ENCODE data around the gene SHISA6. TPM values are rescaled to one million over a fixed set of nuclear protein-coding genes. Genes with fewer than 3 reads are reported as not detected.

Gene SHISA6
- total RNA-seq, 2 experiments from 2014 or later, result not detected

DNA sequence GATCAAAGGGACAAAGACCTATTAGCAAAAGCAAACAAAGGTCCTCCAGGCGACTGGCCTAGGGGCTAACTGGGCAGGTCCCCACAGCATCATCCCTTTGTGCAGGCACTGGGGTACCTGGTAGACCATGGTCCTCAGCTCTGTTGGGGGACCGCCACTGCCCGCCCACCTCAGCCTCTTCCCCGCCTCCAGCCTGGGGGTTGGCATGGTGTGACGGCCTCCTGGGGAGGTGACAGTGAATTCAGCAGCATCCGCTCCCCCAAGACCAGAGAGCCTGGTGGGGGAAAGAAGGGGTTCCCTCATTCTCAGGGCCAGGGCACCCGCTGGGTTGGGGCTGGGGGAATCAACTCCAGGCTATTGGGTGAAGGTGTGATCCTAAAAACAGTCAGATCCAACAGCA is 318.6 kb downstream of the SHISA6 start:
- no peak overlapping the region for H2AFZ ChIP-seq (ENCODE audit: low read length)
- no peak for TF ChIP-seq EZH2phosphoT487 (IDR thresholded peaks at IDR 0.05; ENCODE audit: borderline replicate concordance, low read depth, low read length)
- TF ChIP-seq, protein P1, sequence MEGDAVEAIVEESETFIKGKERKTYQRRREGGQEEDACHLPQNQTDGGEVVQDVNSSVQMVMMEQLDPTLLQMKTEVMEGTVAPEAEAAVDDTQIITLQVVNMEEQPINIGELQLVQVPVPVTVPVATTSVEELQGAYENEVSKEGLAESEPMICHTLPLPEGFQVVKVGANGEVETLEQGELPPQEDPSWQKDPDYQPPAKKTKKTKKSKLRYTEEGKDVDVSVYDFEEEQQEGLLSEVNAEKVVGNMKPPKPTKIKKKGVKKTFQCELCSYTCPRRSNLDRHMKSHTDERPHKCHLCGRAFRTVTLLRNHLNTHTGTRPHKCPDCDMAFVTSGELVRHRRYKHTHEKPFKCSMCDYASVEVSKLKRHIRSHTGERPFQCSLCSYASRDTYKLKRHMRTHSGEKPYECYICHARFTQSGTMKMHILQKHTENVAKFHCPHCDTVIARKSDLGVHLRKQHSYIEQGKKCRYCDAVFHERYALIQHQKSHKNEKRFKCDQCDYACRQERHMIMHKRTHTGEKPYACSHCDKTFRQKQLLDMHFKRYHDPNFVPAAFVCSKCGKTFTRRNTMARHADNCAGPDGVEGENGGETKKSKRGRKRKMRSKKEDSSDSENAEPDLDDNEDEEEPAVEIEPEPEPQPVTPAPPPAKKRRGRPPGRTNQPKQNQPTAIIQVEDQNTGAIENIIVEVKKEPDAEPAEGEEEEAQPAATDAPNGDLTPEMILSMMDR (conservative IDR thresholded peaks at IDR 0.05; ENCODE audit: low read length), result no peak
- CTCF ChIA-PET (ENCODE audit: unreplicated experiment), result no interaction called here

DNA sequence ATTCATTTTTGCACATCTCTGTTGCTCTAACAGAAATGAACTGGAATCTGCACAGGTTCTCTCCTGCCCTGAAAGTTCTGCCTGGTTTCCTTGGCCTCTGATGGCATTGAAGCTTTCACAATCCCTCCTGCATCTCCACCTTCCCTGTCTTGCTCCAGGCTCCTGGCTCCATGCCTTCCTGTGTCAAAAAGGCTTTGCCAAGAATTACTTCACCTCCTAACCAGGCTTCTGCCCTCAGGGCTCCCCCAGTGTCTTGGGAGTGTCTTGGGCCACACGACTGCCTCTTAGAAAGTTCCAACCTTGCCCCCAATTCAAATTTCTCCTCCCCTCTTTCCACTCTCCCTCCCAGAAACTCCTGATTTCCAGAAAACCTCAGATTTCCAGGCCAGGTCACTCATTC is 320.3 kb downstream of the SHISA6 start:
- H3K4me2 ChIP-seq (ENCODE audit: low read length), result no peak overlapping the region
- no peaks in the 10 kb centered on the region for H3K36me3 ChIP-seq (ENCODE audit: insufficient read depth, low read length)
- no peaks in the 10 kb centered on the region for H3K9me2 ChIP-seq (ENCODE audit: insufficient read depth, low read length)
- POLR2A ChIA-PET, result no interaction called here
- no TSS peak for BruUV-seq (replicated peaks)
- TF ChIP-seq, protein P1 (conservative IDR thresholded peaks at IDR 0.05; ENCODE audit: low read length), result no peak
- no peak for TF ChIP-seq EZH2phosphoT487 (IDR thresholded peaks at IDR 0.05; ENCODE audit: borderline replicate concordance, low read depth, low read length)
- H3K9me3 ChIP-seq (ENCODE audit: low read length), result no peaks in the 10 kb centered on the region
- no peak overlapping the region for H3K4me3 ChIP-seq (ENCODE audit: low read depth, low read length, poor library complexity, severe bottlenecking)
- CTCF ChIA-PET (ENCODE audit: unreplicated experiment), result no interaction called here
- H3K4me1 ChIP-seq (ENCODE audit: insufficient read depth, low read length, poor library complexity, severe bottlenecking), result no peaks in the 10 kb centered on the region
- no peak for DNase-seq (ENCODE audit: low spot score)
- H3K79me2 ChIP-seq (ENCODE audit: insufficient read depth, low read depth, low read length), result no peaks in the 10 kb centered on the region
- intact Hi-C loops (cut with micrococcal nuclease; ENCODE audit: unreplicated experiment), result no loop called here
- H2AFZ ChIP-seq (ENCODE audit: low read length), result no peak overlapping the region
- no peaks in the 10 kb centered on the region for H4K20me1 ChIP-seq (ENCODE audit: insufficient read depth, low read length)
- H3K27ac ChIP-seq (ENCODE audit: low read depth, low read length, poor library complexity, severe bottlenecking), result no peak overlapping the region

More for the DNA sequence above, 318.6 kb downstream of the SHISA6 start:
- no peaks in the 10 kb centered on the region for H3K9me3 ChIP-seq (ENCODE audit: low read length)
- no peaks in the 10 kb centered on the region for H3K4me1 ChIP-seq (ENCODE audit: insufficient read depth, low read length, poor library complexity, severe bottlenecking)
- H3K36me3 ChIP-seq (ENCODE audit: insufficient read depth, low read length), result no peaks in the 10 kb centered on the region
- H3K4me2 ChIP-seq (ENCODE audit: low read length), result no peak overlapping the region
- H3K4me3 ChIP-seq (ENCODE audit: low read depth, low read length, poor library complexity, severe bottlenecking), result no peak overlapping the region
- POLR2A ChIA-PET, result no interaction called here
- no peaks in the 10 kb centered on the region for H3K9me2 ChIP-seq (ENCODE audit: insufficient read depth, low read length)
- no peak for DNase-seq (ENCODE audit: low spot score)
- intact Hi-C loops (cut with micrococcal nuclease; ENCODE audit: unreplicated experiment), result no loop called here
- no TSS peak for BruUV-seq (replicated peaks)
- no peaks in the 10 kb centered on the region for H4K20me1 ChIP-seq (ENCODE audit: insufficient read depth, low read length)
- no peak overlapping the region for H3K27ac ChIP-seq (ENCODE audit: low read depth, low read length, poor library complexity, severe bottlenecking)
- H3K79me2 ChIP-seq (ENCODE audit: insufficient read depth, low read depth, low read length), result no peaks in the 10 kb centered on the region

DNA sequence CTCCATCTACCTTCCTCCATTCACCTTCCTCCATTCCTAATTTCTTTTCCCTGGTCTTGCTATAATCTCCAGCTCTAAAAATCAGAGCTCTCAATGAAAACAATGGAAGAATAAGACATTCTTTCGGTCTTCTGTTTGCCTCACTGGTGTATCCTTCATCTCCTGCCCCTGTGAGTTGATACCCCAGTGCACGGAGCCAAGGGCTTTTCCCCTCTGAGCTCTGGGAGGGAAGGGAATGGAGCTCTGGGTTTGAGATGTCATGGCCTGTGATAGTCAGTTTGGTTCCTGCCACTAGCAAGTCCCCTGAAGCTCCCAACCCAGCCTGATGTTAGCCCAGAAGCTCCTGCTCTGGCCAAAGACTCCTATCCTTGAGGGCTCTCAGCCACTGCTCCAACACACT is 320.7 kb downstream of the SHISA6 start:
- Histone ChIP-seq H2AFZ (ENCODE audit: low read length) (no peak overlapping the region), H3K36me3 (ENCODE audit: insufficient read depth, low read length) (no peaks in the 10 kb centered on the region), H3K9me3 (ENCODE audit: low read length) (no peaks in the 10 kb centered on the region), H3K4me1 (ENCODE audit: insufficient read depth, low read length, poor library complexity, severe bottlenecking) (no peaks in the 10 kb centered on the region), H3K27ac (ENCODE audit: low read depth, low read length, poor library complexity, severe bottlenecking) (no peak overlapping the region), H3K79me2 (ENCODE audit: insufficient read depth, low read depth, low read length) (no peaks in the 10 kb centered on the region), H4K20me1 (ENCODE audit: insufficient read depth, low read length) (no peaks in the 10 kb centered on the region), H3K4me2 (ENCODE audit: low read length) (no peak overlapping the region), H3K4me3 (ENCODE audit: low read depth, low read length, poor library complexity, severe bottlenecking) (no peak overlapping the region), H3K9me2 (ENCODE audit: insufficient read depth, low read length) (no peaks in the 10 kb centered on the region)
- TF ChIP-seq EZH2phosphoT487 (IDR thresholded peaks at IDR 0.05; ENCODE audit: borderline replicate concordance, low read depth, low read length), result no peak
- TF ChIP-seq, protein P1 (conservative IDR thresholded peaks at IDR 0.05; ENCODE audit: low read length), result no peak
- CTCF ChIA-PET (ENCODE audit: unreplicated experiment), result no interaction called here
- no peak for DNase-seq (ENCODE audit: low spot score)
- POLR2A ChIA-PET, result no interaction called here
- intact Hi-C loops (cut with micrococcal nuclease; ENCODE audit: unreplicated experiment), result no loop called here
- no TSS peak for BruUV-seq (replicated peaks)
